Stimulated activated naive CD4-positive, alpha-beta T cell (primary cell): ENCODE data around the gene SLC35F3.
"Not testable (repeated sequence)": the region's sequence is repeated elsewhere in the genome, so short reads cannot be mapped to it uniquely, and the experiment has no call there.

Experiments used
- DNase-seq, 6 experiments: peaks; one replicate each; lab custom pipeline; 2025; lab: John Stamatoyannopoulos, UW

The SLC35F3 gene

DNA sequence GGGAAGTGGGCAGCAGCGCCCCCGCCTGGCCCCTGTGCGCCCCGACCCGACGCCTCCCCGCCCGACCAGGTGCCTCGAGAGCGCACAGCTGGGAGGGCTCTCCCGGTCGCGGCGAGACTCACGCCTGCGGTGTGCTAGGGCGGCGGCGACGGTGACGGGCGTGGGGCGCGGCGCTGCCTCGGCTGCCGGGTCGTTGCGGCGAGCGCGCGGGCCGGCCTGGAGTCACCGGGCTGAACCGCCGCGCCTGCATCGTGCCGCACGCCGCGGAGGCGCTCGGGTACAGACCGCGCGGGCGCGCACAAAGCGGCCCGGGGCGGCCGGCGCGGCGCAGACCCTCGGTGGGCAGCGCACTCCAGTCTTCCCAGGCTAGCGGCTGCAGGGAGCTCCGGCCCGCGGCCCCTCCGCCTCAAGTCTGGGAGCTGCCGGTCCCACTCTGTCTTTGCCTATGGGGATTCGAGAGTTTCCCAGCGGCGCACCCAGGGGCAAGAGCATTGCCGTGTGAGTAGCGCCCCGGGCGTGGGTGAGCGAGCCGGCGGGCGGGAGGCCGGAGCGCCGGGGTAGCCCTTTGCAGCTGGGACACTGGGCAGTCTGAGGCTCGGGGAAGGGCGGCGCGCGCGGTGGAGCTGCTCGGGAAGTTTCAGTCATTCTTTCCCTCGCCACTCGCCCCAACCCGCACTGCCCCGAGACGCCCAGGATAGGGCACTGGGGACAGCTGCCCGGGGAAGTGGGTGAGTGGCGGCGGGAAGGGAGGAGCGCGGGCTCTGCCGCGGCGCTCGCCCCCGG lies at the start of gene SLC35F3:
SLC35F3 (plus strand) TSS at position 44 of the 783 bp plus-strand sequence.
- no peak for DNase-seq

DNA sequence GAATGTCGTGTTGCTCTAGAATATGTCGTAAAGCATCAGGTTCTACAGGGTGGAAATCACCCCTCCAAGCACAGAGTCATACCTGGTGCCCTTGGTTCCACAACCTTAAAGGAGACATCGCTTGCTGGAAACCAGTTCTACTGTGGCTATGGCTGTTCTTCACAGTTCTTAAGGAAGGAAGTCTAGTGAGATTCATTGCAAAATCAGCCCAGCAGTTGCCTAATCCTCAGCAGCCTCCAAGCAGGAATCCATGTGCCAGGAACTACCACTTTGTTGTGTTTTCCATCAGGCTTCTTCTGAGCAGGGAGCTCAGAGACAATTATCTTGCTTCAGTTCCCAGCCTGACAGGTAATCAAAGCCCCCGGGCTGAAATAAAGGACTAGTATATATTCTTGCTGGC lies 45.0 kb upstream of the SLC35F3 start:
- DNase-seq = no peak

GRCh38 chr1:233863901-233864545 lies 40.5 kb upstream of the SLC35F3 start:
- no peak for DNase-seq

GRCh38 chr1:233864578-233864977 lies 39.9 kb upstream of the SLC35F3 start:
- DNase-seq = no peak

- no peak for DNase-seq
These were observed 39.3 kb upstream of the SLC35F3 start for GRCh38 chr1:233865216-233865615.

- no peak for DNase-seq
These were observed 38.6 kb upstream of the SLC35F3 start for GRCh38 chr1:233865902-233866301.

- no peak for DNase-seq
These were observed 37.4 kb upstream of the SLC35F3 start for GRCh38 chr1:233867028-233867427.

DNA sequence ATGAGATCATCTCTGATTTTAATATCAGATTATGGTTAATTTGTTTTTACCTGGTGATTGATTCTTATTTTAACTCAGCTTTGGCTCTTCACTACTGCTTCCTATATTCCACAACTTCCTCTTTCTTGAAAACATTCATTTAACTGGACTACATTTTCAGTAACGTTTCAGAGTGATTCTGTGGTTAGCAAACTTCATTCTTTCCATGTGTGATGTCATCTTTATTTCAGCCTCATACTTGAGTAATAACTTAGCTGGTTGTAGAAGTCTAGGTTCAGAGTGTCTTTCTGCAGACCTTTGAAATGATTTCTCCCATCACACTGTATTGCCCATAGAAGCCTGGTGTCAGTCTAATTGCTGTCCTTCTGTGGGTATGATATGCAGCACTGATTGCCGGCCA lies 36.0 kb upstream of the SLC35F3 start:
- no peak for DNase-seq

DNA sequence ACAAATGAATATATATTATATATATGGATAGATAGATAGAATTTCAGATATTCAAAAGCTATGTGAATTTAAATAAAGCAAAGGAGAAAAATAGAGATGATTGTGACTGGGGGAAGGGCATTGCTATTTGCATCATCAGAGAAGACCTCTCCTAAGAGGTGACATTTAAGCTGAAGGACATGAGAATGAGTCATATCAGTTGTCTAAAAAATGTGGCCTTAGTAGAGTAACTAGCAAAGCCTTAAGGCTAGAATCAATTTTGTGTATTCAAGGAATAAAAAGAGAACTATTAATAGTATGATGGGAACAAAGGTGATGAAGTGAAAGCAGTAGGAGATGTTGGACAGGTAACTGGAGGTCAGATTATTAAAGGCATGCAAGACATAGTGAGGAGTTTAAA lies 34.8 kb upstream of the SLC35F3 start:
- DNase-seq = no peak

DNA sequence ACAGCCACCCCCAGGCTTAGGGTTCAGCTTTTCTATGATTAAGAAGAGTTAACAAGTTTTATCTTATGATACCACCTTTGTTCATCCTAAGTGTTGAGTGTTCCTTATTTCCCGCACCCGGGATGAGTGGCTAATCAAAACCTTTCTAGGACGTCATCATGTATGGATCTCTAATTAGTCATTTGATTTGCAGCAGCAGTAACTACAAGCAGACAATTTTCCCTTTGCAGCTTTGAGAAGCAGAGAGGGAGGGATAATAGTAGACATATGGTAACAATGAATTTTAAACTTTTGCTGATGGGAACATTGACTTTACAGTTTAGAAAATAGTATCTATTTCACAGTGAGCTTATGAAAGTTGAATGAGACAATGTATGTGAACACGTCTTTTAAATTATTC lies 30.8 kb upstream of the SLC35F3 start:
- DNase-seq = no peak

DNA sequence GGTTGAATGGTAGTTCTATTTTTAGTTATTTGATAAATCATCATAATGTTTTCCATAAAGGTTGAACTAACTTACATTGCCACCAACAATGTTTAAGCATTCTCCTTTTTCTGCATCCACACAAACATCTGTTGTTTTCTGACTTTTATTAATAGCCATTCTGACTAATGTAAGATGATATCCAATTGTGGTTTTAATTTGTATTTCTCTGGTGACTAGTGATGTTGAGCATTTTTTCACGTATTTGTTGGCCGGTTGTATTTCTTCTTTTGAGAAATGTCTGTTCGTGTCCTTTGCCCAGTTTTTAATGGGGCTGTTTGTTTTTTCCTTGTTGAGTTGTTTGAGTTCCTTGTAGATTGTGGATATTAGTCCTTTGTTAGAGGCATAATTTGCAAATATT lies 24.6 kb upstream of the SLC35F3 start:
- no peak for DNase-seq

- DNase-seq = no peak
These were observed 20.8 kb upstream of the SLC35F3 start for GRCh38 chr1:233883671-233884070.

DNA sequence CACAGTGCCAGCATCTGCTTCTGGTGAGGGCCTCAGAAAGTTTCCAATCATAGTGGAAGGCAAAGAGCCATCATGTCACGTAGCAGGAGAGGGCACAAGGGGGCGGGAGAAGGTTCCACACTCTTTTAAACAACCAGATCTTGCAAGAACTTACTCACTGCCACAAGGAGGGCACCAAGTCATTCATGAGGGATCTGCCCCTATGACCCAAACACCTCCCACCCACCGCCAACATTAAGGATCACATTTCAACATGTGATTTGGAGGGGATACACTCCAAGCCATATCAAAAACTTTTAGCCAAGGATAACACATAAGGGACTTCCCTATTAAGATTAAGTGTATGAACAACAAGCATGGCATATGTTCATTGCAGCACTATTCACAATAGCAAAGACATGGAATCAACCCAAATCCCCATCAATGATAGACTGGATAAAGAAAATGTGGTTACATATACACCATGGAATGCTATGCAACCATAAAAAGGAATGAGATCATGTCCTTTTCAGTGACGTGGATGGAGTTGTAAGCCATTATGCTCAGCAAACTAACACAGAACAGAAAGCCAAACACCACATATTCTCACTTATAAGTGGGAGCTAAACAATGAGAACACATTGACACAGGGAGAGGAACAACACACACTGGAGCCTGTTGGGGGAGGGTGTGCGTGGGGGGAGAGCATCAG lies 19.9 kb upstream of the SLC35F3 start:
- no peak for DNase-seq

DNA sequence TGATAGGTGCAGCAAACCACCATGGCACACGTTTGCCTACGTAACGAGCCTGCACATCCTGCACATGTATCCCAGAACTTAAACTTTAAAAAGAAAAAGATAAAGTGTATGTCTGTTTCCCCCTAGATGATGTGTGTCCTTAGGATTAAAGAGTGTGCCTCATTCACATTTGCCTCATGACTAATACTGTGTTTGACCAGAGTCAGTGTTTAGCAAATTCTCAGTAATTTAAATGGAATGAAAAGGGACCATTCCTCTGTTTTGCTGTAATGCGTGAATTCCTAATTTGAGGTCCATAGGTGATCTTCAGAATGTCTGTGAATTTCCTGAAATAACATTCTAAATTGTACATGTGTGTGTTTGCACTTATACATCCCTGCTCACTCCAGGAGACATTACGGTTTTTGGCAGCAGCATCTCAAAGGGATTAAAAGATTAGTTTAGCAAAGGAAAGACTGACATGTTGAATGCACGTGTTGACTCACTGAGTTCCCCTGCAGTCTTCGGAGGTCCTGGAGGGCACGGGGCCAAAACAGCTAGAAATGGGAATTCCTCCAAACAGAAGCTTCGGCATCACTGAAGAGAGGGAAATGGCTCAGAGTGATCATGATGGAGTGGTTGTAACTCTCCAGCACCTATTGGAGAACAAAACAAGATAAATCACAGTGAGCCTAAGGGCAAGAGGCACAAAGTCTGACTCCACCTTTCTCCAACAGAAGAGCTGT lies 19.1 kb upstream of the SLC35F3 start:
- no peak for DNase-seq

DNA sequence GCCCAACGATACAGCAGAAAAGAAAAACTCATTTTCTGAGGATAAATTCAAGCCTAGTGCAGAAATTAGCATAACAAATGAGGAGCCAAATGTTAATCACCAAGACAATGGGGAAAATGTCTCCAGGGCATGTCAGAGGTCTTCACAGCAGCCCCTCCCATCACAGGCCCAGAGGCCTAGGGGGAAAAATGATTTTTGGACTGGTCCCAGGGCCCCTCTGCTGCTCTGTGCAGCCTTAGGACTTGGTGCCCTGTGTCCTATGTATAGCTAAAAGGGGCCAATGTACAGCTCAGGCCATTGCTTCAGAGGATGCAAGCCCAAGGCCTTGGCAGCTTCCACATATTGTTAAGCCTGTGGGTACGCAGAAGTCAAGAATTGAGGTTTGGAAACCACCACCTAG lies 13.3 kb upstream of the SLC35F3 start:
- not testable (repeated sequence) for DNase-seq

GRCh38 chr1:233897325-233898162 lies 6.9 kb upstream of the SLC35F3 start:
- no peak for DNase-seq

GRCh38 chr1:233901495-233901894 lies 3.0 kb upstream of the SLC35F3 start:
- DNase-seq = no peak

- no peak for DNase-seq
These were observed 1.1 kb downstream of the SLC35F3 start for GRCh38 chr1:233905416-233906051.

DNA sequence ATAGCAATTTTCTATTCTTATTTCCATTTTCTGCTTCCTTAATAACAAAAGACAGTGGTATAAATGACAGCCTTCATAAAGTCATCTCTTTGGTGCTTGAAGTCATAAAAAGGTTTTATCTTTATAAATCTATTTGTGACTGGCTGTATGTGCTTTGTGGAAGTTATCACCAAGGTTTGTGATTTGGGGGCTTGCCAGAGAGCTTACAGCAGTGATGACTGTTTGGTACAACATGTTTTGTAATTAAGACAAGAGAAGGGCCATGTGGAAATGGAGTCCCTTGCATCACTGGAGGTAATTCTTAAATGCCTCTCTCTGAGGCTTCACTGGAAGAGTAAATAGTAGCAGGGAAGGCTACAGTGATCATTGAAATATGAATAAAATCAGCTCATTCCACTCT lies 2.7 kb downstream of the SLC35F3 start:
- no peak for DNase-seq

DNA sequence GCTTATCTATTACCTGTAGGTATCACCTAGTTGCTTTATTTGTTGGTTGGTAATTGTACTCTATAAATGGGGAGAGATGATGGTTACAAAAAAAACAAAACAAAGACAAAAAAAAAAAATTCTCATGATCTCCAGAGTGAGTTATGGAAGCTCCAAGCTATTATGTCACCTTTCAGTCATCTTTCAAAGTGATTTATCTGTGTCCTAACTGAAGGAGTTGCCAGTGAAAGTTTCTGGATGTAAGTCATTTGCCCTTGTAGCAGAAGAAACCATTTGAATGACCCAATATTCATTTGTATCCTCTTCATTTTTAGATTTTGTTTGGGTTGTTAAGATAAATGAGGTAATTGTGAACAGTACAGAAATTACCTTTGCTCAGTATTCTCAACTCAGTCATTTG lies 3.6 kb downstream of the SLC35F3 start:
- no peak for DNase-seq

GRCh38 chr1:233909195-233909594 lies 4.7 kb downstream of the SLC35F3 start:
- DNase-seq = no peak
